NCI-H1694 treated with DMSO at 0.1 percent for 48 hours (cell line): ENCODE data around the gene POLR3GL.

Source experiments
- DNase-seq: peaks from one replicate; lab custom pipeline; 2025; lab: John Stamatoyannopoulos, UW

The POLR3GL gene

DNA sequence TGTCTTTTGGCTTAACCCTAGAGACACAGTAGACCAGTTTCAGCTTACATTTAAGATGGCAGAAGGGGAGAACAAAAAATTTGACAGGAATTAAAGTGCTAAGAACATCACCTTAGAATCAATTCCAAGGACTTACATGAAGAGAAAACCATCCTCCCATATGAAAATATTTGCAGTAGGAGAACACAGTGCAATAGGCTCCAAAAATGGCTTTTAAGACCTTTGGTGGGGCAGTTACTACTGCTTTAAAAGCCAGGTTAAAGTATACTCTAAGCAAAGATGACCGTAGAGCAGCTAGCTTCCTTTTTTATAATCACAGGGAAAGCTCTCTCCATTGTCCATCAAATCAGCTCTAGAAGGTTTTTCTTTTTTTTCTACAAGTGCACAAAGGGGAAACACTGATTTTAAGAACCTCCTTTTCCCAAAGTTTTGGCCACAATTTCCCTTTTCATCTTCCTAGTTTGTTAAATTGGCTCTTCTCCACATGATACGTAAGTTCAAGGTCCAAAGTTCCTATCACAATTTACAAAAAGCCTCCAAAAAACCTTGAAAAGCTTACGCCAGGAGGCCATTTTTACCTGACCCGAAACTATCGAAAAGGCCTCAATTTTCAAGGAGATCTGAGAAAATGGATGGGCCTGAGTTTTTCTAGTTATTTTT lies 28.6 kb downstream of the POLR3GL start:
- no peak for DNase-seq

DNA sequence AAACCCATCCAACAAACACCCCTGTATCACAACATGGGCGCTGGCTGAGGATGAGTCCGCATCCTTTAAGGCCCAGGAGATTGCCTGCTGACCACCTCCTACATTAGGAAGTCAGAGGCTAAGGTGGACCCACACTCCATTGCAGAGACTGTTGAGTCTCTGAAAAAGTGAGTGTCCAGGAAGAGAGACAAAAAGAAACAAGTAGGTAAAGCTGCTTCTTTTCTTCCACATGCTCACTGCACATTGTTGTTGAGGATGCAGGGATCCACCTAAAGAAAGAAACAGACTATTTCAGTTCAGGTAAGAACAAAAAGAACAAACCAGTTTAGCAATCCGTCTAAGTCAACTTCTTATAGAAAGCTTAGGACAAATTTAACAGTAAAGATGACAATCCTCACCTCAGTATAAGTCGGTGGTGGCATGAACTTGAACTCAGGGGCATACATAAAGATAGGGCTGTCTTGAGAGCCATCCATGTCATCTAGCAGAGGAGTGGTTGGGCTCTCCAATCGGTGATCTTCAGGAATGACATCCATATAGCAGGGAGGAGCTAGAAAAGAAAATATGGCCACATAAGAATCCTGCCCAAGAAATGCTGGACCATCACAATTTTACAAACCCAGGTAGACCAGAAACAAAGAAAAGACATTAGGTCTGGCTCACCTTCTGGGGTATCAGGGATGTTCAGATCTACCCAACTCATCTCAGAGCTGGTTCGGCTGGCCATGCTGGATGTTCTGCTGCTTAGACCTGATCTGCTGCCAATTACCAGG lies 29.3 kb downstream of the POLR3GL start:
- no peak for DNase-seq

DNA sequence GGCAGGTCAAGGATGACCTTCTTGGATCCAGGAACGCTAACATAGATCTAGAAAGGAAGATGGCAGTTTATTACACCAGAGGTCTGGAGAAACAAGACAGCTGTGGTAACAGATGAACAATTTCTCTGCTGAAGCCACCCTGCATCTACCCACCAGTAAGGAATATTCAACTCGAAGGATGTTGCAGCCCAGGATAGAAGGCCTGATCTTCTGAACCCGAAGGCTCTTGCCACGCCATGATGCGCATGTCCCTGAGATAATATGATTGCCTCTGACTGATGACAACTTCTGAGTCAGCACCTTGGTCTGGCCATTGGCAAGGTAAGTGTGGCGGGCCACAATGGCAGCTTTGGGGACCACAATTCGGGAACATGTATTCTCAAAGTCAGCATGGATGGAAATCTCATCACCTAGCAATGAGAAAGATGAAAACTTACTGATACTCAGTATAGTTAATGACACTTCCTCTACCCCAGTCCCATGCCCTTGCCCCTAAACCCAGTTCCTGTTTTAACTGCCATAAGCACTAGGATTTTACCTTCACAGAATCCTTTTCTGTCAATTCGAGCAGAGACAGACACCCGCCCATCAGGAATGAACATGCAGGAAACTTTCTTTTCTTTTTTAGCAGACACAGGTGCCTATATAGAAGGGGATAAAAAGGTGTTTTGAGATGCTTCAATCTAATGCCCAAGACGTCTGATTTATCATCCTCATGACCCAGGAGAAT lies 30.1 kb downstream of the POLR3GL start:
- no peak for DNase-seq

DNA sequence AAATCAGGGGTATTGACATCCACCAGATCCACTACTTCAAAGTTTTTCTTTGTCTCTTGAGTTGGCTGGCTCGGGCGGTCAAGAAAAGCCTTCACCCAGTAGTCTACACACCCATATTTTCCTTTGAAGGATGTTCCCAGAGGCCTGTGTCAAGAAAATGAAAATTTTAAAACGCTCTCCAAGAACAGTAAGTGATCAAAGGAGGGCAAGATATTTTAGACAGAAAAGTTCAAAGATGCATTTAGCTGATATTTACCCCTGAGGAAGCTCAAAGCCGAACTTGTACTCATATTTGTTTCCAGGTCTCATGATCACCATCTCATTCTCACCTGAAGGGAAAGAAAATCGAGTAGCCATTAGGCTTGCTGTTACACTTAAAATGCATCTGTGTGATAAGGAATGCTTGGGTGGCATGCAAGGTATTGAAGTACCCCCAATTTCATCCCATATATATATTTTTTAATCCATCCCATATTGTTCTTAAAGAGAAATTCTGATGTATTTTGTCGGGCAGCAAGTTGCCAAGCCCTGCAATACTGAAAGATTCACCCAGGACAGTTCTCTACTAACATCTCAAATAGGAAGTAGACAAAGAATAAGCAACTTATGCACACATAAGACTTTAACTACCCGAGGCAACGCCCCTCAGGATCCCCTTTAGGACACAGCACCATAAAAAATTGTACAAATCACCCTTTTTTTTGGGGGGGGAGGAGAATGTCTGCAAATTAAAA lies 30.8 kb downstream of the POLR3GL start:
- no peak for DNase-seq

DNA sequence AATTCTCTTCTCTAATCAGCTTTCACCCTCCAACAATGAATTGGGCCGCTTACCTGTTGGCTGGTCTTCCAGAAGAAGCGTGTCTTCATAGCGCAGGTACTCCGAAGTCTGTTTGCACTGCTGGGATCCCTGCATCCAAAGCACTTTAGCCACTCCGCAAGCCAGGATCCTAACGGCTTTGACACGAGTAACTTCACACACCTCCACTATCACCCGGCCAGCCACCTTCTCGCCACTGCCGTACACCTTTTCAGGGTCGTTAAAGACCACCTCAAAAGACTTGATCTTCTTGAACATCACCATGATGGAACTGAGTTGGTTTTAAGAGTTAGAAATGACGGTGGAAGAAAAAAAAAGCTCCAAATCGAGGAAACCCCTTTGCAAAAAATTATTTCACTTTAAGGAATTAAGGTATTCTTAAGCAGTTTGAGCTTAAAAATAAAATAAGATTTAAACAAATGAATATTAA lies 31.5 kb downstream of the POLR3GL start:
- no peak for DNase-seq

DNA sequence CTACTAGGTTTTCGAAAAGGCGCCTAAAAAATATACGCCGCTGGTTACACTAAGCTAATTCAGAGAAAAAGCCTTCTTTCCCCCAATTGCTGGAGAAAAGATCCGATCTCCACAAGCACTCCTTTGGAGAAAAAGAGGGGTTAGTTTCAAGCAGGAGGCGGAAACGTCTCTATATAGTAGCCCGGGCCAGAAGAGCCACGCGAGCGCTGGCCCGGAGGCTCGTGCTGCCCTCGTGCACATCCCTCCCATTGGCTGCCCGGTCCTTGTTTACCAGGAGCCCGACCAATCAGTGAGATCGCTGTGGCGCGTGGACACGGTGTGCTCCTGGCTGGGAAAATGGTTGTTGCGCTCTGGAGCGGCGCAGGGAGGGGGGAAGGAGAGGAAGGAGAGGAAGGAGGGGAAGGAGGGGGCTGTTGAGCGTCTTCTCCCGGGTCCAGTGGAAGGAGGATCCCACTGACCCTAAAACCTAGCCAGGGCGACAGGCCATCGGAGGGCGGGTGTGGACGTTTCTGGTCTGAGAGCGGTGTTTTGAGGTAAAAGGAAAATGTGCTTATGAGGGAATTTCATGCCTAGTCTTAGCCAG lies 32.0 kb downstream of the POLR3GL start, which contains the start of gene TXNIP:
TXNIP (minus strand) TSS at position 147 of the 583 bp plus-strand sequence. CDS start 313 bp downstream, outside the sequence.
- DNase-seq = peak; percentile 97

DNA sequence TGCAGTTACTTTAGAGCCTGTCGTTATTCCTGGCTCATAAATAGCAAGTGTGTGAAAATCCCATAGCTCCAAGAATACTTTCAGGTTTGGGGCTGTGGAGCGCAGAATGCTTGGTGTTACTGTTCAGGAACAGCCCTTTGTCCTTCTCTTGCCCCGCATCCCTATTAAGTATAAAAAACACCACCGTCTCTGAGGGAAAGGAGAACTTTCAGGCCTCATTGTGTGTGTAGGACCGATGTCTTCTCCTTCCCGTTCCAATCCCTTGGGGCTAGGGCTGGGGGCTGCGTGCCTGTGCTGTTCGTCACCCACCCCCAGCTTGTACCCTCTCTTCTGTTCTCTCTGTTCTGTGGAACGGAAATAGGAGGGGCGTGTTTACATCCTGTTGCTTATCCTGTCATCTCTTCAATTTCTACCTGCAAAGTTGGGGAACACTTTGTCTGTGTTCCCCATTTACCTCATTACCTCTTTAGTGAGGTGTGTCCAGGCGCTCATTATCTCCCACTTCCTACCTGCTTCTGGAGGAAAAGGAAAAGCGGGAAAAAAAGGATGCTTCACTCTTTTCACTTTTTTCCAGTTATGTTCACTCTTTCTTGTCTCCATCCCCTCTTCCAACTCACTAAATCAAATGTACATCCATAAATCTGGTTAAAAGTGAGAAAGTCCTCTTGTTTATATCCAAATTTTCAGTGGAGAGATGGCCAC lies 32.7 kb downstream of the POLR3GL start:
- peak; percentile 66 for DNase-seq

DNA sequence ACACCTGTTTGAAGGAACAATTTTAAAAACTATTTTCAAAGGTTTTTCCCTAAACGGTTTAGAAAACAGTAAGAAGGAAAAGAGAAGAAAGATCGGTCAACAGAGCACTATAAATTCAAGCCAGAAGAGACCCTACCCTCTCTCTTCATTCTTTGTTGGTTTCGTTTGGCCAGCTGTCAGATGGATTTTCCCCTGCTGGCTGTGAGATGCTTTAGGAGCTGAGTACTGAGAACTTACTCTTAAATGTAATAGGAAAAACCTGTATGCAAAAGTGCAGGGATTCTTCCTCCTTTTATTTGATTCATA lies 33.2 kb downstream of the POLR3GL start:
- peak; percentile 51 for DNase-seq

DNA sequence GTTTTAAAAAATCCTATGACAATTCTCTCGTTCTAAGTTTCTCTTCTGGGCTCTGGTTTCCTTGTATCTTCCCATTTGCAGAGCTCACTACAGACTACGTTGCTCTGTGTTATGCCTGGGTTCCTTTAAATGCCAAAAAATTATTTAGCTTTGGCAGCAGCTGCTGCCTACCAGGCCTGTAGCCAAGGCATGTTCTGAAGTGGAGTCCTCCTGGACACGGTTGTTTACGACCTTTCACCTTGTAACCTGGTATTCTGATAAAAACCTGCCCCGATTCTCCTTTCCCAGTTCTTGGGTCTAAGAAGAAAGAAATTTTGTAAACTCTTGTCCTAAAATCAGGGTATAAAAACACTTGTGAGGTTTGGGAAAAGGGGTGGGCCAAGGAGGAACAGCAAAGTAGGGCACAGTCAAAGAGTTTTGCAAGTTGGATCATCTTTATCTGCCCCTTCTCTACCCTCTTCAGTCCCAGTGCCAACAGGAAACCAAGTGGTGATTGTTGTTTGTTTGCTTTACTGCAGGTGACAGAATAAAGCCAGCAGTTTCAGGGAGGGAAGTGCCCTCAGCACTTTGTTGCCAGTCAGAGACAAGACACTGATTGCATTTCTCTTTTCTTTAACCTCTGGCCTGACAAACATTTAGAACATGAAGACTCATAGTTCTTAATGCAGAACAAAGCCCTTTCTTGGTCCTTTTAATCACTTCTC lies 35.0 kb downstream of the POLR3GL start:
- peak; percentile 50 for DNase-seq

DNA sequence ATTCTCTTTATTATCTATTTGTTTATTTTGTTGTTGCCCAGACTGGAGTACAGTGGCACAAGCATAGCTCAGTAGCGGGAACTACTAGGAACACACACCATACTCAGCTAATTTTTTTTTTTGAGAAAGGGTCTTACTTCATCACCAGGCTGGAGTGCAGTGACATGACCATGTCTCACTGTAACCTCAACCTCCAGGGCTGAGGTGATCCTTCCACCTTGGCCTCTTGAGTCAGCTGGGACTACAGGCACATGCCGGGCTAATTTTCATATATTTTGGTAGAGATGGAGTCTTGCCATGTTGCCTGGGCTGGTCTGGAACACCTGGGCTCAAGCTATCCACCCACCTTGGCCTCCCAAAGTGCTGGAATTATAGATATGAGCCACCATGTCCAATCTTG lies 37.2 kb downstream of the POLR3GL start:
- no peak for DNase-seq

DNA sequence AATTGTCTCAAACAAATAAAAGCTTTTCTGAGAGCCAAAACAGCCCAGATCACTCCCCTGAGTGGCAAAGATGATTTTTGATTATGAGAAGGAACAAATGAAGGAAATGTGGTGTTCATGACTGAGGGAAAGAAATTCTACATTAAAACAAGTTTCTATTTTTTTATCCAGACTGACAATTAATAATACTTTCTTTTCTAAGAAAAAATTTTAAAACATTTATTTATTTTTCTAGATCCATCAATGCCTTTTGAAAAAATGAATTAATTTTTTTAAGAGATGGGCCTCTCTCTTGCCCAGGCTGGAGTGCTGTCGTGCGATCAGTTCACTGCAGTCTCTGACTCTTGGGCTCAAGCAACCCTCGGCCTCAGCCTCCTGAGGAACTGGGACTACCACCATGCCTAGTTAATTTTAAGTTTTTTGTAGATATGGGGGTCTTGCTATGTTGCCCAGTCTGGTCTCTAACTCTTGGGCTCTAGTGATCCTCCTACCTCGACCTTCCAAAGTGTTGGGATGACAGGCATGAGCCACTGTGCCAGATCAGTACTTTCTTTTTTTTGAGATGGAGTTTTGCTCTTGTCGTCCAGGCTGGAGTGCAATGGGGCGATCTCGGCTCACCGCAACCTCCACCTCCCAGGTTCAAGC lies 43.1 kb downstream of the POLR3GL start:
- DNase-seq = no peak

DNA sequence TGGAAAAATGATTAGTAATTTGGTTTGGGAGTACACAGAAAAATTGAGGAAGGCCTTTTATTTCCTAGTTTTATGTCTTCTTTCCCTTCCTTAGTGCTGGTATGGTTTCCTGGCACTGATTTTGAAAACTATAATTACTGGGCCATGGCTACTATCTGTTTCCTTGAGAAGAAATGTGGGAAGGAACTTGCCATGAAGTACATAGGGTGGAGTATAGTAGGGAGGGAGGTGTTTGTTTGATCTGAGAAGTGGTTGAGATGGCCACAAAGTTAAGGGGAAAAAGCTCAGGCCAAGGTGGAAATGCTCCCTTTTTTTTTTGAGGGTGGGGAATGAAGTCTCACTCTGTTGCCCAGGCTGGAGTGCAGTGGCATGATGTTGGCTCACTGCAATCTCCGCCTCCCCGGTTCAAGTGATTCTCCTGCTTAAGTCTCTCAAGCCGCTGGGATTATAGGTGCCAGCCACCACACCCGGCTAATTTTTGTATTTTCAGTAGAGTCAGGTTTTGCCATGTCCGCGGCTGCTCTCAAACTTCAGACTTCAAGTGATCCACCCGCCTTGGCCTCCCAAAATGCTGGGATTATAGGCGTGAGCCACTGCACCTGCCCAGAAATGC lies 45.7 kb downstream of the POLR3GL start:
- DNase-seq = no peak

DNA sequence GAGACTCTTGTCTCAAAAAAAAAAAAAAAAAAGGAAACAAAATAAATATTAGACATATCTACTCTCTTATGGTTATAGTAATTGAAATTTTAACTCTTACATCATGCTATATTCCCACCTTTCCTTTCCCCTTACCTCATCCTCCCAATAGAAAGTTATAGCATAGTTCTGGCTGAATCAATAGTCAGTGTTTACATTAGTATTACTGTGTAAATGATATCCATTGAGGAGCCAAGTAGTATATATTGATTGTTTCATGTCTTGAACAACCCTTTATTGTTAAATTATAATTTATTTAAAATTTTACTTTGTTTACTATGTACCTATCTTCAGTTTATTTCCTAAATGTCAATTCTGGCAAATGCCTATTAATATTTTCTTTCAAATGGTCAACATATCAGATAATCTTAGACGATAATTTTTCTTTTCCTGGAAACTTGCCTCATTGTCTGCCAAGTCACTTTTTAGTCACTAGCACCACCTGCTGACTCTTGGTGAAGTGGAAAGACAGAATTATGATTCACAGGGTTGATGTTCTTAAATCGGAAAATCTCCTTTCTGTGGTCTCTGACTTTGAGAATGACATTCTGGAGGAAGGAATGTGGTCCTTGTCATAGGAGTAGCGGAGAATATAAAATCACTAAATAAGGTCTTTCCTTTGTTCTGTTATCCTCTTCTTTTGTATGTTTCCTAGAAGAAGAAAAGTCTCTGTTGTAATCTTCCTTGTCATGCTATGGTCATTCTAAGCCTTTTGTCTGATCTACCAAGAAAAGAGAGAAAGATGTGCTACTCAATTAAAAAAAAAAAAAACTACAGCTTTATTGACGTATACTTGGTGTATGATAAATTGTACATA lies 48.4 kb downstream of the POLR3GL start:
- peak; percentile 70 for DNase-seq

DNA sequence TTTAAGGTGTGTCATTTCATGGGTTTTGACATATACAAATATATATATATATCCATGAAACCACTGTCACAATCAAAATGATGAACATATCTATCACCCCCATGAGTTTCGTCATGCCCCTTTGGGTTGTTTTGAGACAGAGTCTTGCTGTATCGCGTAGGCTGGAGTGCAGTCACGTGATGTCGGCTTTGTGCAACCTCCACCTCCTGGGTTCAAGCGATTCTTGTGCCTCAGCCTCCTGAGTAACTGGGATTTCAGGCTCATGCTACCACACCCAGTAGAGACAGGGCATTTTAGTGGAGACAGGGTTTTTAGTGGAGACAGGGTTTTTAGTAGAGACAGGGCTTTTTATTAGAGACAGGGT lies 49.1 kb downstream of the POLR3GL start:
- no peak for DNase-seq

DNA sequence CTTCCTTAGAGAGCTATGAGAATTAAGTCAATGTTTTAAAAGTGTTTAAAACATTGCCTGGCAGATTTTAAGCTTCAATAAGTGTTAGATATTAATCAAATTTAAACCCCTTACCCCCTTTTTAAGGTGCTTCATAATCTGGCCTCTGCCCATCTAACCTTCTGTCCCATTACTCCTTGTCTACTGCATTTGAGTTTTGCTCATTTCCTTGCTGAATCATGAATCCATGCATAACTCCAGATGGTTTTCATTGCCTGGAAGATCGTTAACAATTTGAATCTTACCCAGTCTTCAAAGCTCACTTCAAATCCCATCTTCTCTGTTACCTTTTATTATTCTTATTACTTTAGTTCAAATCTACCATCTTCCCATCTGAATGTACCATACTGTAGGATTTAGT lies 52.4 kb downstream of the POLR3GL start:
- no peak for DNase-seq

DNA sequence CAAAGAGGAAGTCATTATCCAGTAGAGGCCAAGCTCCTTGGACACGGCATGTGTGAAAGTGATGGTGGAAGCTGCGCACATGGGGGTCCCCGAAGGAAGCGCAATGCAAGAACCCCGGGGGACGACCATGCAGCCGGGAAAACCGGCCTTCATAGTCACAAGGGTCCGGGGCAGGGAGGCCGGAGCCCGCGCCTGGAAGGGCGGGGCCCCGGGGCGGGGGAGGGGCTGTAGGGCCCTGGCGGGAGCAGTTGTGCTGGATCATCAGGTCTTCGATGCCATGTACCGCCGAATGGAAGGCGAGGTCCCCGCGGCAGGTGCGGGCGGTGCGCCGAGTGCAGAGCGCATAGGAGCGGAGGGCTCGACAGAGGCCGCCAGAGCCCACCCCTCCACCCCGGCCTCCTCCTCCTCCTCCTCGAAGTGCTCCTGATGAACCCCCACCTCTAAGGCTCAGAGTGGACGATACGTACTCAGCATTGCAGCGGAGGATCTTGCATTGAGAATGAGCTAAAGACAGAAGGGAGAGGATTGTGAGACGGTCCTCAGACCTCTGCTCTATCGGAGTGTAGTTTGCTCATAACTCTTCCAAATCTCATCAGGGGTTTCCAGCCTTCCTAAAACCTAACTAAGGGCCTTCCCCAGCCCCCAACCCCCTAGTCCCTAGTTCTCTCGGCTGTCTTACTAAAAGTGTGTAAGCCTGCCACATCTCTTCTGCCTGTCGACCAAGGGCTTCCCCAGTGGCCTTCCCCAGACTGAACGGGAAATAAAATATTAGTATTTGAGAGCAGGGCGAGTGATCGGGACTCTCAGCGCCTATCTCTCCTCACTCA lies 55.0 kb downstream of the POLR3GL start:
- no peak for DNase-seq

DNA sequence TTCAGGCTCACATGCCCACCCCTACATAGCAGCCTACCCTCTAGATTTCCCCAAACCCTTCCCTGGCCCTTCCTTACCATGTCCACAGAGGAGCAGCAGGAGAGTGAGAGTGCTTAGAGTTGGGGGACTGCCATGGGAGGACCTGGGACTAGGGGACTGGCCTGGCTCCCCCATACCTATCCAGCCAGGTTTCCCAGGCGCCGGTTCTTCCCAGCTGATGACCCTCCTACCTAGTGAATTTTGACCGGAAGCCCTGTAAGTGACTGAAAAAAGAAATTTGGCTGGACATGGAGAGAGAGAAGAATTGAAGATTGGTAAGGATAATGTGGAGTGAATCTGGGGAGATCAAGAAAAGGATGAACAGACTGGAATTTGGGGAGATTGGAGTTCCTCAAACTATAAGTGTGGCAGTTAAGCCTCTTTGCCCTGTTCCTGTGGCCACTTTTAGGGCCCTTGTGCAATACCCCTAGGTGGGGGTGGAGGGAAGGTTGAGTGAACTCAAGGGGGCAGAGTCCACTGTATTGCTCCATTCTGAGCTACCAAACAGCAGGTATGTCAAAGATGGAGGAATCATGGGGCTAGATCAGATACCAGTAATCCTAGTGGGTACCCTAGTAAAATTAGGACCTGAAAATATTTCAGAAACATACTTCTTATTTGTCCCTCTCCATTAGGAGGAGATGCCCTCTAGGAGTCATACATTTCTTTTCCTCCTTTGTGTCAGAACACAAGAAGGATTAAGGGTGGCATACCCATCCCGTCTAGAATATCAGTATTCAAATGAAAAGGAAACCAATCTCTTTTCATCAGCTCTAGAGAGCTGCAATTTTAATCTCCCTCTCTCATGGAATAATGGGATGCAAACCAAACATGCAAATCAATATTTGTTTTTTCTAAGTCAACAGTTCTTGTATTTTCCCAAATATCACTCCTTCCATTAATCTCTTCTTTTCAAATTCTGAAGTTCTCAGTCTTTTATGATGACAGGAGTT lies 55.9 kb downstream of the POLR3GL start:
- DNase-seq = no peak
